Hepatocyte (in vitro differentiated cells): ENCODE measurements around the gene CACNA2D1. TPM values are rescaled to one million over a fixed set of nuclear protein-coding genes. Genes with fewer than 3 reads are reported as not detected.

Source experiments
- DNase-seq: peaks from one replicate; pipeline ENCODE4 v3.0.0-alpha.2; 2016; ENCODE audit warnings: low spot score
- H2AFZ ChIP-seq: fragments of 200-600 bp; sonication (generic); 2 replicates; pipeline ENCODE4 v1.6.0; 2016; ENCODE audit warnings: antibody characterized with exemption, mild to moderate bottlenecking
- H3K27ac ChIP-seq: fragments of 200-600 bp; sonication (generic); 2 replicates; pipeline ENCODE4 v1.5.1; 2016; ENCODE audit warnings: mild to moderate bottlenecking
- H3K27me3 ChIP-seq: fragments of 200-600 bp; sonication (generic); 2 replicates; pipeline ENCODE4 v1.6.1; 2016
- H3K36me3 ChIP-seq: fragments of 200-600 bp; sonication (generic); replicated peaks from 2 replicates; pipeline ENCODE4 v1.5.1; 2016; ENCODE audit warnings: low read depth; ENCODE audit not compliant: insufficient read depth
- H3K4me1 ChIP-seq: fragments of 200-600 bp; sonication (generic); 2 replicates; pipeline ENCODE4 v1.5.1; 2016; ENCODE audit warnings: mild to moderate bottlenecking, moderate library complexity; ENCODE audit not compliant: insufficient read depth
- H3K4me2 ChIP-seq: fragments of 200-600 bp; sonication (generic); 2 replicates; pipeline ENCODE4 v1.6.0; 2016
- H3K4me3 ChIP-seq: fragments of 200-600 bp; sonication (generic); 2 replicates; pipeline ENCODE4 v1.5.1; 2016; ENCODE audit warnings: mild to moderate bottlenecking
- H3K79me2 ChIP-seq: fragments of 200-600 bp; sonication (generic); 2 replicates; pipeline ENCODE4 v1.6.0; 2017; ENCODE audit warnings: mild to moderate bottlenecking
- H3K9me2 ChIP-seq: fragments of 200-600 bp; sonication (generic); replicated peaks from 2 replicates; pipeline ENCODE4 v1.6.0; 2017; ENCODE audit warnings: mild to moderate bottlenecking; ENCODE audit not compliant: insufficient read depth
- H3K9me3 ChIP-seq: fragments of 200-600 bp; sonication (generic); 2 replicates; pipeline ENCODE4 v1.5.1; 2016; ENCODE audit warnings: low read depth, mild to moderate bottlenecking
- H4K20me1 ChIP-seq: fragments of 200-600 bp; sonication (generic); 2 replicates; pipeline ENCODE4 v1.6.0; 2016; ENCODE audit warnings: mild to moderate bottlenecking; ENCODE audit not compliant: insufficient read depth, poor library complexity, severe bottlenecking
- CTCF ChIP-seq: fragments of 200-600 bp; sonication (generic); IDR thresholded peaks from 2 replicates; pipeline ENCODE4 v1.5.1; 2016; ENCODE audit warnings: antibody characterized with exemption, mild to moderate bottlenecking; ENCODE audit not compliant: poor library complexity
- EZH2 ChIP-seq: fragments of 200-600 bp; sonication (generic); IDR thresholded peaks from 2 replicates; pipeline ENCODE4 v1.6.1; 2016; ENCODE audit warnings: antibody characterized with exemption, mild to moderate bottlenecking, borderline replicate concordance
- EZH2phosphoT487 ChIP-seq: fragments of 200-600 bp; sonication (generic); IDR thresholded peaks from one replicate; pipeline ENCODE4 v1.6.1; 2018; ENCODE audit warnings: antibody characterized with exemption, mild to moderate bottlenecking, low read depth, moderate library complexity; ENCODE audit not compliant: unreplicated experiment, severe bottlenecking
- WGBS: methylation state at CpG from one replicate; pipeline ENCODE4 v1.1.6; 2016; ENCODE audit warnings: low lambda C conversion rate; ENCODE audit errors: missing lambda C conversion rate; 5-methylcytosine and 5-hydroxymethylcytosine counted together
- polyA plus RNA-seq: library from polyadenylated mRNA; unstranded; fragments of >200 nt; fragmentation: Nextera tagmentation; extraction: Ambion mirVana; gene quantifications from 2 replicates; pipeline ENCODE4 v1.2.1, GENCODE V29; 2016
- total RNA-seq: library from RNA; depleted of rRNA; stranded (reverse); fragments of >200 nt; gene quantifications from 2 replicates; pipeline ENCODE4 v1.2.3, GENCODE V29; 2014

CACNA2D1 gene
- total and polyA plus RNA-seq, 2 experiments from 2014 or later: 3.1 to 18.9 TPM

- Histone ChIP-seq H3K9me2 (no peaks in the 10 kb centered on the region), H2AFZ (peak overlapping the region; percentile 93), H3K4me1 (no peaks in the 10 kb centered on the region), H3K27me3 (peaks cover 25% of the 10 kb centered on the region), H4K20me1 (peaks cover 4% of the 10 kb centered on the region), H3K79me2 (no peaks in the 10 kb centered on the region), H3K4me3 (peak overlapping the region; percentile 75), H3K27ac (peak overlapping the region; percentile 80), H3K9me3 (no peaks in the 10 kb centered on the region), H3K36me3 (no peaks in the 10 kb centered on the region), H3K4me2 (peak overlapping the region; percentile 91)
- peak; percentile 46 for DNase-seq
- WGBS: 1% methylated on average over 38 of the region's 64 CpGs
- TF ChIP-seq EZH2phosphoT487: peak; percentile 54
- no peak for TF ChIP-seq EZH2
These were observed 486 bp downstream of the CACNA2D1 start for GRCh38 chr7:82443036-82443546.

GRCh38 chr7:82442492-82443035, 1.0 kb downstream of the CACNA2D1 start:
- no peak for TF ChIP-seq EZH2
- TF ChIP-seq CTCF: no peak
- H3K27me3 ChIP-seq: peaks cover 25% of the 10 kb centered on the region
- H3K4me1 ChIP-seq: no peaks in the 10 kb centered on the region
- no peak overlapping the region for H3K27ac ChIP-seq
- H4K20me1 ChIP-seq: peaks cover 4% of the 10 kb centered on the region
- peak overlapping the region; percentile 75 for H3K4me3 ChIP-seq
- peak overlapping the region; percentile 93 for H2AFZ ChIP-seq
- no peaks in the 10 kb centered on the region for H3K79me2 ChIP-seq
- WGBS: 2% methylated on average over 22 of the region's 22 CpGs
- no peaks in the 10 kb centered on the region for H3K9me2 ChIP-seq
- no peaks in the 10 kb centered on the region for H3K9me3 ChIP-seq
- H3K36me3 ChIP-seq: no peaks in the 10 kb centered on the region
- peak overlapping the region; percentile 91 for H3K4me2 ChIP-seq
- peak; percentile 14 for DNase-seq

GRCh38 chr7:82441669-82442478, 1.7 kb downstream of the CACNA2D1 start:
- peak overlapping the region; percentile 91 for H3K4me2 ChIP-seq
- H4K20me1 ChIP-seq: peaks cover 4% of the 10 kb centered on the region
- H3K4me3 ChIP-seq: peak overlapping the region; percentile 75
- no peaks in the 10 kb centered on the region for H3K36me3 ChIP-seq
- H3K9me3 ChIP-seq: no peaks in the 10 kb centered on the region
- no peak overlapping the region for H3K27ac ChIP-seq
- 30% methylated on average over 9 of the region's 9 CpGs for WGBS
- no peak for DNase-seq
- no peaks in the 10 kb centered on the region for H3K9me2 ChIP-seq
- no peaks in the 10 kb centered on the region for H3K79me2 ChIP-seq
- H3K4me1 ChIP-seq: no peaks in the 10 kb centered on the region
- peak overlapping the region; percentile 93 for H2AFZ ChIP-seq
- H3K27me3 ChIP-seq: peaks cover 25% of the 10 kb centered on the region
- TF ChIP-seq EZH2phosphoT487 (peak; percentile 28), CTCF (no peak)

GRCh38 chr7:82438521-82438920, 5.1 kb downstream of the CACNA2D1 start:
- no peaks in the 10 kb centered on the region for H3K9me3 ChIP-seq
- WGBS: 79% methylated on average over 5 of the region's 5 CpGs
- H3K27ac ChIP-seq: no peak overlapping the region
- H3K9me2 ChIP-seq: no peaks in the 10 kb centered on the region
- no peak for DNase-seq
- no peak overlapping the region for H3K4me2 ChIP-seq
- no peaks in the 10 kb centered on the region for H3K36me3 ChIP-seq
- H2AFZ ChIP-seq: no peak overlapping the region
- H3K27me3 ChIP-seq: peaks cover 18% of the 10 kb centered on the region
- no peak for TF ChIP-seq EZH2phosphoT487
- TF ChIP-seq EZH2: no peak
- TF ChIP-seq CTCF: no peak
- H3K79me2 ChIP-seq: no peaks in the 10 kb centered on the region
- no peaks in the 10 kb centered on the region for H3K4me1 ChIP-seq
- H3K4me3 ChIP-seq: no peak overlapping the region
- peaks cover 4% of the 10 kb centered on the region for H4K20me1 ChIP-seq
